CD1c-positive myeloid dendritic cell (primary cell): ENCODE measurements around the gene TSPEAR.
"Not testable (repeated sequence)": the region's sequence is repeated elsewhere in the genome, so short reads cannot be mapped to it uniquely, and the experiment has no call there.

ENCODE experiments used
- DNase-seq: peaks from one replicate; pipeline ENCODE4 v3.0.0-alpha.2; 2016; ENCODE audit errors: extremely low spot score

The TSPEAR gene

GRCh38 chr21:44702111-44702972 lies 9.0 kb downstream of the TSPEAR start:
- DNase-seq: no peak

DNA sequence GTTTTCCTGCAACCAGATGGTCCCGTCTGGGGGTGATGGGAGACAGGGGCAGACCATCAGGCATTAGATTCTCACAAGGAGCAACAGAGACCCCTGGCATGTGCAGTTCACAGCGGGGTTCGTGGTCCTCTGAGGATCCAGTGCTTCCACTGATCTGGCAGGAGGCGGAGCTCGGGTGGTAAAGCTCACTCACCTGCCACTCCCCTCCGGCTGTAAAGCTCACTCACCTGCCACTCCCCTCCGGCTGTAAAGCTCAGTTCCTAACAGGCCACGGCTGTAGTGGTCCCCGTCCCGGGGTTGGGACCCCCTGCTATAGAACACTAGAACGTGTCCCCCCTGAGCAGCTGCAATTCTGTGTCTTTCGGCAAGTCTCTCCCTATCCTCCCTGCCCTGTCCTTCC lies 9.8 kb downstream of the TSPEAR start:
- no peak for DNase-seq

- no peak for DNase-seq
These were observed 10.4 kb downstream of the TSPEAR start for GRCh38 chr21:44701023-44701400.

GRCh38 chr21:44700101-44701022 lies 11.0 kb downstream of the TSPEAR start:
- DNase-seq: no peak

GRCh38 chr21:44699502-44700001 lies 11.8 kb downstream of the TSPEAR start:
- no peak for DNase-seq

GRCh38 chr21:44697811-44698734 lies 13.3 kb downstream of the TSPEAR start:
- DNase-seq: no peak

DNA sequence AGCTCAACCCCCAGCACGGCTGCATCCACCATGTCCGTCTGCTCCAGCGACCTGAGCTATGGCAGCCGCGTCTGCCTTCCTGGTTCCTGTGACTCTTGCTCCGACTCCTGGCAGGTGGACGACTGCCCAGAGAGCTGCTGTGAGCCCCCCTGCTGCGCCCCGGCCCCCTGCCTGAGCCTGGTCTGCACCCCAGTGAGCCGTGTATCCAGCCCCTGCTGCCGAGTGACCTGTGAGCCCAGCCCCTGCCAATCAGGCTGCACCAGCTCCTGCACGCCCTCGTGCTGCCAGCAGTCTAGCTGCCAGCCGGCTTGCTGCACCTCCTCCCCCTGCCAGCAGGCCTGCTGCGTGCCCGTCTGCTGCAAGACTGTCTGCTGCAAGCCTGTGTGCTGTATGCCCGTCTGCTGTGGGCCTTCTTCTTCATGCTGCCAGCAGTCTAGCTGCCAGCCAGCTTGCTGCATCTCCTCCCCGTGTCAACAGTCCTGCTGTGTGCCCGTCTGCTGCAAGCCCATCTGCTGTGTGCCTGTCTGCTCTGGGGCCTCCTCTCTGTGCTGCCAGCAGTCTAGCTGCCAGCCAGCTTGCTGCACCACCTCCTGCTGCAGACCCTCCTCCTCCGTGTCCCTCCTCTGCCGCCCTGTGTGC lies 14.1 kb downstream of the TSPEAR start, which contains the start of gene KRTAP10-12:
TSS of gene KRTAP10-12 (plus strand) at position 1 of the 639 bp plus-strand sequence. CDS start at position 31, 30 bp downstream.
- DNase-seq: not testable (repeated sequence)

DNA sequence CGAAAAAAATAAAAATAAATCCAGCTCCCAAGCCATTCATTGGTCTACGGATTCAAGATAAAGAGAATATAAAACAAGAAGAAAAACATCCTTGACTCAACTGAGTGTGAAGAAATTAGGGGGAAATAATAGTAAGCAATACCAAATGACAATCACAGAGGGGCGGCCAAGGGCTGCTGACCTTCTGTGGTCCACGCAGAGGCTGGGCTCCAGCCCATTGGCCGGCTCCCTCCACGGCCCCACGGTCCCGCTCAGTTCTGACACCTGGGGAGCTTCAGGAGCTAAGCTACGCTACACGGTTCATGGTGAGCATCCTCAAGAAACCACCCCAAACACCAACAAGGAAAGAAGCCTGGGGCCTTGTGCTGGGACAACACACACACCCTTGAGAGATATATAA lies 14.8 kb downstream of the TSPEAR start:
- no peak for DNase-seq

DNA sequence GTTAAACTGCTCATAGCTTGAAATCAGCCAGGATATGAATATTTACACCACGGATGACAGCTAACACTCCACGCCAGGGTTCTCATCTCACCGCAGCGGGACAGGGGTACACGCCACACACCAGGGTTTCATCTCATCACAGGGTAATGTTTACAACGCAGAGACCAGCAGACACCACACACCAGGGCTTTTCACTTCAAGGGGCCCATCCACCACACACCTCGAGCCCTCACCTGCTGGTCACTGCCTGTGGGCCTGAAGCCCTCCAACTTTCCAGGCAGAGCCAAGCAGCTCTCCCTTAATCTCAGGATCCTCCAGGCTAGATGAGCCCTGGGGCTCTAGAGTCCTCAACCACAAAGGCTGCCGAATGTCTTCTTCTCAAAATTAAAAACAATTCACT lies 15.7 kb downstream of the TSPEAR start:
- no peak for DNase-seq

DNA sequence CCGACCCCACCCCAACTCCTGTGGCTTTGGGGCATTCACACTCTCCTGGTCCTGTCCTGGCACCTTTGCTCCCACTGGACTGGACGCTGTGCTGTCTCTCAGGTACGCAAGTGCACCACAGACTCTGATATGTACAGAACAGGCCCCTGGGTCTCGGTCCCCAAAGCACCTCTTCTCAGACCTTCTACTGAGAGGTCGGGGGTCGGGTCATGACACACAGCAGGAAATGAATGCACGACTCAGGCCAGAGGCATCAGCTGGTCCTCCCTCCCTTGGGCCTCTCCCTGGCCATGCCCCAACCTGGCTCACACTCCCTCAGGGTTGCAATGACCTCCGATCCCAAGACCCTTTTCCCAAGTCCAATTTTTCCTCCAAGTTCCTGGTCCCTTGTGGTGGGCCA lies 16.2 kb downstream of the TSPEAR start:
- no peak for DNase-seq

DNA sequence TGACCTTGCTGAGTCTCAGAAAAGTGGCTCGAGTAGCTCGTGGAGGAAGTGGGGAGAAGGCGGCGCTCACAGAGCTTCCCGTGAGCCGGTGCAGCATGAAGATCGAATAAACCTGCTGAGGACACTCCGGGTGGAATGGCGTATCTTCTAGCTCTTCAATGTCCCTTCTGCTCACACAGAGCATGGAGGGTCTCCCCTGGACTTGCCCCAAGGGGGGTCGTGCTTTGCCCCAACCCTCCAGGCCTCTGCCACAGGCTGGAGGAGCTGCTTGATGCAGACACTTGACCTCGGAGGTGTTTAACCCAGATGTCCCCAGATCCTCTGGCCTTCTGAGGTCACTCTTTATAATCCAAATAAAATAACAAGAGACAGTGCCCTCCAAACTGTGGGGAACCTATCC lies 16.6 kb downstream of the TSPEAR start:
- no peak for DNase-seq

DNA sequence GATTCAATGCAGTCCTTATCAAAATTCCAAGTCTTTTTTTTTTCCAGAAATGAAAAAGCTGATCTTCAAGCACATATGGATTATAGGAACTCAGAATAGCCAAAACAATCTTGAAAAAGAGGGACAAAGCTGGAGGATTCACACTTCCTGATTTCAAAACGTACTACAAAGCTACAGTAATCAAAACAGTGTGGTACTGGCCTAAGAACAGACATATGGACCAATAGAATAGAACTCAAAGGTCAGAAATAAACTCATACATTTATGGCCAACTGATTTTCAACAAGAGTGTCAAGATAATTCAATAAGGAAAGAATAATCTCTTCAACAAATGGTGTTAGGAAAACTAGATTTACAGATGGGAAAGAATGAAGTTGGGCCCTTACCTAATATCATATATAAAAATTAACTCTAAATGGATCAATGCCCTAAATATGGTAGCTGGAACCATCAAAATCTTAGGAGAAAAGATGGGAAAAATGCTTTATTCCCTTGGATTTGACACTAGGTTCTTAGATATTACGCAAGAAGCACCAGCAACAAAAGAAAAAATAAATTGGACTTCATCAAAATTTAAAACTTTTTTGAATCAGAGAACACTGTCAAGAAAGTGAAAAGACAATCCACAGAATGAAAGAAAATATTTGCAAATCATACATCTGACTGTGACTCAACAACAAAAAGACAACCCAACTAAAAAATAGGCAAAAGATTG lies 18.4 kb downstream of the TSPEAR start:
- DNase-seq: no peak

DNA sequence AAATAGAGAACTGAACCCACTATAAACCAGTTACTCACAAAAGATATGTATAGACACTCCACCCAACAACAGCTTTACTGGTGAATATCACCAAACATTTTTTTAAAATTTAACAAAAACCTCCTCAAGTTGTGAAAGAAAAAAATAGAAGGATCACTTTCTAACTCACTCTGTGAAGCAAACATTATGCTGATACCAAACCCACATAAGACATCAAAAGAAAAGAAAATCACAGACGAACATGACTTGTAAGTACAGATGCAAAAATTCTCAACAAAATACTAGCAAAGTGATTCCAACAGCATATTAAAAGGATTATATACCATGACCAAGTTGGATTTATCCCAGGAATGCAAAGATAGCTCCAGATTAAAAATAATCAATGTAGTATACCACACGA lies 19.7 kb downstream of the TSPEAR start:
- no peak for DNase-seq

DNA sequence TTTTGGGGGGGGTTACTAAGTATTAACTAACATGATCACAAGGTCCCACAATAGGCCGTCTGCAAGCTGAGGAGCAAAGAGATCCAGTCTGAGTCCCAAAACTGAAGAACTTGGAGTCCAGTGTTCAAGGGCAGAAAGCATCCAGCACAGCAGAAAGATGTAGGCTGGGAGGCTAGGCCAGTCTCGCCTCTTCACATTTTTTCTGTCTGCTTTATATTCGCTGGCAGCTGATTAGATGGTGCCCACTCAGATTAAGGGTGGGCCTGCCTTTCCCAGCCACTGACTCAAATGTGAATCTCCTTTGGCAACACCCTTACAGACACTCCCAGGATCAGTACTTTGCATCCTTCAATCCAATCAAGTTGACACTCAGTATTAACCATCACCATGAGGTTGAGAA lies 21.6 kb downstream of the TSPEAR start:
- DNase-seq: not testable (repeated sequence)

DNA sequence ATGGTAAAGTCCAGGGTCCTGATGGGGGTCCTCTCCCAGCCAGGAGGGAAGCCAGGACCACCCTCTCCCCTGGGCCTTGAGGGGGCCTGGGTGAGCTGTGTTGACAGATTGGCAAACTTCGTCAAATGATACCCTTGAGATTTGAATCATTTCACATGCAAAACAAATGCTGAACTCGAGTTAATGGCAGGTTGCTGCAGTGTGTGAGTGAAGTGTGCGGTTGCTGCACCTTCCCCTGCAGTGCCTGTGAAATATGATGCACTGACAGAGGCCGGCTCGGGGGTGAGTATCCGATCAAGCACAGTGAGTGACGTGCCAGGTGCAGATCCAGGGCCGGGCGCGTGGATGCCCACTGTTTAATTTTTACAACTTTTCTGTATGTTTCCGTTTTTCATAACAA lies 23.7 kb downstream of the TSPEAR start:
- DNase-seq: no peak

DNA sequence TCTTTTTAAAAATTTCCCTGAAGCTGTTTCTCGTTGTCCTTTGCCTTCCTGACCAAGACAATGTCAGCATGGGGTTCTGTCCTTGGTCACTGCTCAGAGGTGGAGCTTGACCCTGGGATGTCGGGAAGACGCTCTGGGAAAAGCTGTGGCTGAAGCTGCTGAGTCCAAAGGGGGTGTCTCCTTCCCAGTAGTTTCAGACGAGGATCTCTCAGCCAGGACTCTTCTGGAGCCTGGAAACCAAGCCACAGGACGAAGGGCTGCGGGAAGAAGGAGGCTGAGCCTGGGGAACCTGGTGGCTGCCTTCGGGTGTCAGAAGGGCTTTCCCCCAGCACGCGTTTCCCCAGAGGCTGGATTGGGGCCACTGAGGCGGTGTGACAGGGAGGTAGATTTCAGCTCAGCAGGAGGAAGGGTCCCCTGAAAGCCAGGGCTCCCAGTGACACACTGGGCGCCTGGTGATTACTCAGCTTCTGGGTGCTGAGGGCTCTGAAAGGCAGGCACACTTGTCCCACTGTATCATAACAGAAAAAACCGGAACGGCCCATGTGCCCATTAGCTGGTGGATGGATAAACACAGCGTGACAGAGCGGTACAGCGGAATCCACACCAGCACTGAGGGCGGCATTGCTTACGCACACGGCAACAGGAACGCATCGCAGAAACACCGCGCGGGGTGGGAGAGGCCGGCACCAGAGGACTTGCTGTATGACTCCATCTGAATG lies 24.4 kb downstream of the TSPEAR start:
- no peak for DNase-seq

- no peak for DNase-seq
These were observed 25.2 kb downstream of the TSPEAR start for GRCh38 chr21:44686000-44686781.

- not testable (repeated sequence) for DNase-seq
These were observed 26.3 kb downstream of the TSPEAR start for GRCh38 chr21:44685050-44685449.

- DNase-seq: no peak
These were observed 26.9 kb downstream of the TSPEAR start for GRCh38 chr21:44684483-44684882.
